Measurements from ENCODE around the gene ROS1.

Gene ROS1

DNA sequence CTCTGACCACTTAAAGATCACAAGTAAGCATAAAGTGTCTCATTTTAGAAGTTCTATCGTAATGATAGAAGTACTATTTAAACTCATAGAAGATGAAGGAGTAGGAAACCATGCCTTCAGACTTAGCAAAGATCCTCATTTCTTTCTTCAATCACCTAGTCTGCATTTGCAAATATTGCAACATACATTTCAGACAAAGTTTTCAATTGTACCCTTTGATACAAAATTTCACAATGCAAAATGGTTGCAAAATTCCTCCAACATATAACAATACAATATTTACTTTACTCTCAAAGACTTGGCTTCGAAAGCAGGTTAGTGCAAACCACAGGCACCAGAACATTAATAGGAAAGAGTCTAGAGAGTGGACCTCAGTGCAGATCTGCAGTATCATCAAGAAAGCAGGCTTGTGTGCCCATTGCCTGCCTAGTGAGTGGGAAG lies 16.1 kb upstream of the ROS1 start:
- no peak for DNase-seq (ENCODE audit: low read depth in 2 of 2)

DNA sequence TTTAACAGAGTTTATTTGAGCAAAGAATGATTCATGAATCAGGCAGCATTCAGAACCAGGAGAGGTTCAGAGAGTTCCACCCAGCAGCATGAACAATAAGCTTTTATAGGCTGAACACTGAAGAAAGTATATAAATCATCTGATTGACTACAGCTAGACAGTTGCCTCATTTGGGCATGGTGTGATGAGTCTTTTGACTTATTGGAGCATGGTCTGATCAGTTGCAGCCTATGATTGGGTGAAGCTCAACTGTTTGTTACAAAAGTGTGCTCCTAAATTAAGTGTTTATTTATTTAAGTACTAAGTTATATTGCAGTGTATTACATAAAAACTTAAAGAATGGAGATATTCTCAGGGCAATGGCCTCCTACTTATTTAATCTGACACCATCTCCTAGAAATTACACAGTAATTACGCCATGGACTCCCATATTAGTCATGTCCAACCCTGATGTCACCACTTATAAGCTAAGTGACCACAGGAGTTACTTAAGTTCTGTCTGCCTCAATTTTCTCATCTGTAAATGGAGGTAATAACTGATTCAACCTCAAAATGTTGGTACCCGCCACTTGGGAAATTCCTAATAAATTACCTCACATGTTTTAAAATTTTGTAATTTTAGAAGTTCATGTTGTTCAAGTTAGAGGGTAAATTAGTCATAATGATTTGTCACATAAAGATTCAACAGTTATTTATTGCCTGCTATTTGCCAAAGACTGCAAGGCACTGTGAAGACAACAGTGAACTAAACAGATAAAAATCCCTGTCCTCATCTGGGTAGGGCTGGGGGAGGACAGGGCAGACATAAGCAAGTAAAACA lies 15.2 kb upstream of the ROS1 start:
- no peak for DNase-seq (ENCODE audit: low read depth in 2 of 2)

DNA sequence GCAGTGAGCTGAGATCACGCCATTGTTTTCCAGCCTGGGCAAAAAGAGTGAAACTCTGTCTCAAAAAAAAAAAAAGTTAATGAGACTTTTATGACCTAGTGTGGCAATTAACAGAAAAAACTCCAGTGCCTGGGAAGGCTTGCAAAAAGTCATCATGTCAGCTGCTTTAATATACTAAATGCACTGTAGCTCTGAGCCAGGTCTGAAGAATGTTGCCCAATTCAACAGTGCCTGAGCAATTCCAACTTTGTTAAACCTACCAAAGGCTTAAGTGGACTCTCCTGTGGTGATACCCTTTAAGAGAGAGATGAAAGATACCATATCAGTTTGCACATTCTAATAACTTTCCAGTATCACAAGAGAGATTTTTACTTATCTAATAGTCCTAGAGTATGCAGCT lies 6.5 kb upstream of the ROS1 start:
- no peak for DNase-seq (ENCODE audit: low read depth in 2 of 2)

DNA sequence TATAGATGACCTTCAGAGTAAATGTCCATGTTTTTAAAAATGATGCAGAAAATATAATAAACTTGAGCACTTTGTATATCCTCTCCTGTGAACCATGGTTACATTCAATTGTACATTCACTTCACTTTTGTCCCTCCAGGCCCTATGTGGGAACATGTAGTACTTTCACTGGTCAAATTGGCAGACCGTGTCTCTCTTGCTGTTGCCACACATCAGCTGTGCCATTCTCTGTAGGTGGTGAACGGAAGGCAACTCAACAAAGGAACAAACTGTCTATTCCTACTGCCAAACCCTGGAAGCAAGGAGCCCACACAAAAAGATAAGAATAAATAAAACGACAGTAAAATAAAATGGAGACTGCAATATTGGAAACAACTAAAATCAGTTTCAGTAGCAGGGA lies 2.0 kb downstream of the ROS1 start:
- no peak for DNase-seq (ENCODE audit: low read depth in 2 of 2)

DNA sequence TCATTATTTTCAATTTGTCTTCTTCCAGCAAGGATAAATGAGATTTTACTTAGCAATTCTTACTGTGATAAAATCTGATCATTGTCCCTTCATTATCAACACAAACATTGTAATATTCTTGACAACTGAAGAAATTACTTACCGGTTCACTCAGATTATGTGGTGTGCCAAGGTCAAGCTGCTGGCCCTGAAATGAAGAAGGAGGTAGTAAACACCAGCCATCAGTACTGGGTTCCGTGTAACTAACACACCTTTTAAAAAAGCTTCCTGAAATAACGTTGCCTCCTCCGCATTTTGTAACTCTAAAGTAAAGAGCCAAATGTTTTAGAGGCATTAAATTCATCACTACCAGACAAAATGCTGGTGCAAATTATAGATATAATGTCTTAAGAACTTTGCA lies 7.4 kb downstream of the ROS1 start:
- DNase-seq (ENCODE audit: low read depth in 2 of 2): no peak

DNA sequence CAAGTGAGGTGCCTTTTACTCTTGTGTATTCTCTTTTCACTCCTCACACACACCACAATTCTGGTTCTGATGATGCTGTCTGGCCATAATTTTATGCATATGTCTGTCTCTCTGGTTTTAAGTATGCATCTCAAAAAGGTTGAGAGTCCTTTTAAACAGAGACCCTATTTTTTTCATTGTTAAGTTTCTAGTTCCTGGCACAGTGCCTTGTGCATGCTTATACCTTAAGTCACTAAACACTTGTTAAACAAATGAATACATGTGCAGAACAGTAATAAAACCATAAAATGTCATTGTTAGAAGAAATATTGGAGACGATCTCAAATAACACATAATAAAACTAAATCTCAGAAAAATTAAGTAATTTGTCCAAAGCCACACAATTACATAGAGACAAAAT lies 7.9 kb downstream of the ROS1 start:
- DNase-seq (ENCODE audit: low read depth in 2 of 2): no peak

DNA sequence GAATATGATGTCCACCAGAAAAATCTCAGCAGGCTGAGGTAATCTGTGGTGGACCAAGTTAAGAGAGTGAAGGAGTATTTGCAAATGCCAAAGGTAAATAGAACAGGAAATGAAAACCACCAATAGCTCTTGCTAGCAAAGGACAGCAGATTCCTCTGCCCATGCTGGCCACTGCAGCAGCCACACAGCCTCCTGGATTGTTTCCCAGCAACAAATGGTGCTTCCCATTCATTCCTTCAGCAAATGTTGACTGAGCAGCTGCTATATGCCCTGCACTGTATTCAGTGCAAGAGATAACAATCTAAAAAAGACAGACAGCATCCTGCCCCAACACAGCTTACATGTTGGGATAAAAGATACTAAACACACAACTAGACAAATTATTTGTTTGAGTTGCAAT lies 11.0 kb downstream of the ROS1 start:
- no peak for DNase-seq (ENCODE audit: low read depth in 2 of 2)

DNA sequence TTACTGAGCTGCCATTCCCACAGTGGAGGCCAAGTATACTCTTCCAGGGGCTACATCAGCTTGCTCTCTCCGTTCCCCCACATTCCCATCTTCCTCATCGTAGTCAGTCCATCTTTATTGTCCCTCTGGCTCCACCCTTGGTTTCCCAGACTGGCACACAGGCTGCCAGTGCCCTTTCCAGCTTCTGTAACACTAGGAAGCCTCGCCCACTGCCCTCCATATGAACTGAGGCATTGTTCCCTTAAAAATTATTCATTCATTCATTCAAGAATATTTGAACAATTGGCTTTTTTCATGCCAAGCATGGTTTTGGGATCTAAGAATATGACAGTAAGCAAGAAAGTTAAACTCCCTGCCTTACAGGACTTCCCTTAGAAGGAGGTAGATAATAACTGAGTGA lies 14.3 kb downstream of the ROS1 start:
- no peak for DNase-seq (ENCODE audit: low read depth in 2 of 2)

DNA sequence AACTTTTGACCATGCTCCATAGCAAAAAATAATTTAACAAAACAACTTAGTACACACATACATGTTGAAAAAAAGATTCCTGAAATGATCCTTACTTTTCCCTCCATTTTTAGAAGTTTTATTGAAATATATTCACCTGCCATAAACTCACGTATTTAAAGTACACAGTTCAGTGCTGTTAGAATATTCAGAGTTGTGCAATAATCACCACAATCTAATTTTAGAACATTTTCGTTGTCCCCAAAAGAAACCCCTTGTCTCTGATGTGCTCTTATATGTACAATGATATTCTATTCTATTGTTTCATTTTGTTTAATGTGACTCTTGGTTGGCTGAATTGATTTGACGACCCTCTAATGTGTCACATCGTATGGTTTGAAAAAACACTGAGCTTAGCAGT lies 15.9 kb downstream of the ROS1 start:
- DNase-seq (ENCODE audit: low read depth in 2 of 2): no peak

DNA sequence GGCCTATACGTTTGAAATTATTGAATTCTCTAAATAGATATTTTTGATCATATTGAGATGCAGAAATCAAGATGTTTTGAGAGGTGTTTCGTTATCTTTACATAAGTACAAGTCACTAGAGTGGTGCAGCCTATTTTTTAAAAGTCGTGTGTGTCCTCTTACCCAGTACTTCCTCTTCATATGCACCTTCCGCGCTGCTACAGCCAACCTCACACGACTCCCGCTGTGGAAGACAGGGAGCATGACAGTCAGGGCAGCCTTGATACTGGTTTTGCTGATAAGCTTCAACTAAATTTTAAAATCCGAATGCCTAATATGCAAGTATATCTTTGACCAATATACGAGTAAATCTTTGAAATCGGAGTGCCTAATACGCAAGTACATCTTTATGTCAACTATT lies 16.3 kb downstream of the ROS1 start:
- no peak for DNase-seq (ENCODE audit: low read depth in 2 of 2)

DNA sequence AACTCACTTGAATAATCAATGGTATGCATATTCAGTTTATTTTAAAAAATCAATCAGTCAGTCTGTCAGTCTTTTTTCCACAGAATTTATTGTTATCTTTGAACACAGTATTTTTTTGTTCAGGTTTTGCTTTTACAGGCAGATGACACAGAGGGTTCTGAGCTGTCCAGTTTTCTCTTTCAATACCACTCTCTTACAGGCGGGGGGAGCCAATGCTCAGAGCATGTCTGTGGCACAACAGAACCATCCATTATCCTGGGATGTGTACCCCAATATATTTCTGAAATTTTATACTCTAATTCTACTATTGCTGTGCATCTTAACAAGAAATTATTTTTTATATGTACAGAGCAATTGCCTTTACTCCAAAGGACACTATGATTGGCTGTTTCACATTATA lies 21.2 kb downstream of the ROS1 start:
- DNase-seq (ENCODE audit: low read depth in 2 of 2): no peak

DNA sequence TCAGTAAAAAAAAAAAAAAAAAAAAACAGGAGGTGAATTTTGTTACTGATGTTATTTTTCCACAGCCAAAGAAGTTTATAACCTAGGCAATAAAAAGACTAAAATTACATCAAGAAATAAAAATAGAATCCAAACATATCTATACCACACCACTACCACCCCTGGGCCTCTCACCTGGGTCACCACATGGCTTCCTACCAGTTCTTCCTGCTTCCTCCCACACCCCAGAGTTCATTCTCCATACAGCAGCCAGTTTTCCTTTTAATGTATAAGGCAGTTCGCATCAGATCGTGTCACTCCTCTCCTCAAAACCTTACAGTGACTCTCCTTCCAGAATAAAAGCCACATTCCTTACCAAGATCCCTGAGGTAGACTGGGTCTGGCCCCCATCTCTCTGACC lies 23.9 kb downstream of the ROS1 start:
- no peak for DNase-seq (ENCODE audit: low read depth in 2 of 2)

DNA sequence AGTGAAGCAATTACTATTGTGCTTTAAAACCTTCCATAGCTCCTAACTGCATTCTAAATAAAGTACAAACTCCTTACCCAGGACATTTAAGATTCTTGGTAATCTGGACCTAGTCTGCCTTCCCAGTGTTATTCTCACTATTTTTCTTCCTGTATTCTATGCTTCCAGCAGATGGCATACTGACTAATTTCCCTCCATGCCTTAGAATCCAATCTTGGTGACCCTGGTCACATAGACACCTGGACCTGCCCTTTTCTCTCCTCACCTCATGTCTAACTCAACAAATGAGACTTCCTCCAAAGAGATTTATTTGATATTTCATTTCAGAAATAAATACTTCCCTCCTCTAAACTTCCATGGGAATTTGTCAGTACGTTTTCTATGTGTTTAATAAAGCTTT lies 25.8 kb downstream of the ROS1 start:
- DNase-seq (ENCODE audit: low read depth in 2 of 2): no peak

DNA sequence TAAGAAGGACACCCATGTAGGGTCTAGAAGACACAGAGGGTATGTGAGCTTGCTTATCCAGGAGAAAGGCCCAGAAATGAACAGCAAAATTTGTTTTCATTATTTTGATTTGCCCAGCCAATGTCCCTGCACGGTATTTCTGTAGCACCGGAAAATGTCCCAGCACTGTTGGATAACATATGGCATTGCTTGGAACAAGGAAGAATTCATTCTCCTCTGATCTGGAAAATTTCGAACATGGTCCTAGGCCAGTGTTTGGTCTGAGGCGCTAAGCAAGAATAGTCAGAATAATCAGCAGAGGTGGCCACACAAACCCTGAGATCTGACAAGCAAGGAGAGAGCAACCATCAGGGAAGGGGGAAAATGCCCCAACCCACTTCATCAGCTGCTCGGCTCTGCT lies 26.6 kb downstream of the ROS1 start:
- no peak for DNase-seq (ENCODE audit: low read depth in 2 of 2)

DNA sequence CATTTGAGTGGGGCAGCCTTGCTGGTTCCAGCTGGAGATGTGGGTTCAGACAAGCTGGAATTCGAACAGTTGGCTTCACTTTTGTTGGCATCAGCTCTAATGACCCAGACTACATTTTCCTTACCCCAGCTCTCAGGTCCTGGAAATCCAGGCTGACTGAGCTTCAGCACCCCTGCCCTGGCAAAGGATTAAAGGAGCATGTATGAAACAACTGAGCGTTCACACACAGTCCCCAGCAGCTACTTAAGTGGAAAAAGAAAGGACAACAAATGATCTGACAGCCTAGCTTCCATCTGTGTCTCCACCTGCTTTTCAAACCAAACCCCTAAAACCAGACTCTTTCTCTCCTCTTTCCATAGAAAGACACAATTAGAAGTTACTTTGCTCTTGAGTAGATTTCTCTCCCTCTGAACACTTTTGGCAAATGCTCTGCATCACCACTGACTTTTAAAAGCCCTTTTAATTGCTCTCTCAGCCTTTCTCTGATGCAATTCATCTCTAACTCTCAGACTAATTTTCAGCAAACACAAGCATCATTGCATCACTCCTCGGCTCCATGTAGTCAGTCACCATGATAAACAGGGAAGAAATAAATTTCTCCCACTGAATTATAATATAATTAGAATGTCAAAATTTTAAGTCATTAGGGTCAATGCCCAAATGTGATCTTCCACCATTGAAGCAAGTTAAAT lies 28.1 kb downstream of the ROS1 start:
- DNase-seq (ENCODE audit: low read depth in 2 of 2): no peak

DNA sequence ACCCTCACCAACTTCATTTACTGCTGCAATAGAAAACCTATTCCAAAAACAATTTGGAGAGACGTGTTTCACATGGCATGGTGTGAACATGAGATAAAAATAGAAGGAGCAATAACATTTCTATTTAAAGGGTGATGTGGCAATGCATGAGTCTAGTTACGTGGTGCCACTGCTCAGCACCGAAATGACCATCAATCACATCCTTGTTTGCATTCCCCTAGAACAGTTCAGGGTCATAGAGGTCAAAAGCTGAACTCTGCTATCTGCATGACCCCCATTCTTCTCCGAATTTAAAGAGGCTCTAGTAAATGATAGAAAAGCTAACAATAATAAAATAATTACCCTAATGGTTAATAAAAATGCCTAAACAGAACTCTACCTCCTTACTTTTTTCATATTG lies 29.5 kb downstream of the ROS1 start:
- no peak for DNase-seq (ENCODE audit: low read depth in 2 of 2)

DNA sequence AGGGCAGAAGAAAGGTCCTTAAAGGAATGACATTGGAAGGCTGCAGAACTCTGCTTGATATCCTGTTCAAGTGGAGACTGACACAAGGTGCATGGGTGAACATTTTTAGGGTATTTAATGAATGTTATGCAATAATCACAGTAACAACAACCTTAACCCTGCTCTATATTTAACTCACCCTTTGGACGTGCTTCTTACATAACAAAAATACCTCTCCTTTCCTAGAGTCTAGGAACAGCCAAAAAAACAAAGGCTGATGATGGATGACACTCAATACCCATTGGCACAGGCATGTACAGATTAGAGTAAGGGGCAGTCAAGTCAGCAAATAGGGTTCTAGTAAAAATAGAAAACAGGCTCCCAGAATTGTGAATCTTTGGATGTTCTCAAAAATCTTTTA lies 30.6 kb downstream of the ROS1 start:
- DNase-seq (ENCODE audit: low read depth in 2 of 2): no peak

DNA sequence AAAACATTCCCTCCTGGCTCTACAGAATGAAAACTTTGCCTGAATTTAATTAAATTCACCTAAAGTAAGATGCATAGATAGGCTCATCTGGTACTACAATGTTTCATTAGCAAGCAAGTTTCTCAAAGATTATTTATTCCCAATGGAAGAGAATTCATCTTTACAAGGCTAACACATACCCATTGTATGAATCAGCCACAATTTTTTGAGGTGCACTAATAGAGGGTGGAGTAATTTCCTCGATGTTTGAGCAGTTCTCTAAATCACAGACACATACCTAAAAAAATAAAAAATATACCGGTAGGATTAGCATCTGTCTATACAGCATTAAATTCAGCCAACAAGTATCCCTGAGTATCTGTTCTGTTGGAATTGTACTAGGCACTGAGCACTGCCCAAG lies 32.7 kb downstream of the ROS1 start:
- no peak for DNase-seq (ENCODE audit: low read depth in 2 of 2)

DNA sequence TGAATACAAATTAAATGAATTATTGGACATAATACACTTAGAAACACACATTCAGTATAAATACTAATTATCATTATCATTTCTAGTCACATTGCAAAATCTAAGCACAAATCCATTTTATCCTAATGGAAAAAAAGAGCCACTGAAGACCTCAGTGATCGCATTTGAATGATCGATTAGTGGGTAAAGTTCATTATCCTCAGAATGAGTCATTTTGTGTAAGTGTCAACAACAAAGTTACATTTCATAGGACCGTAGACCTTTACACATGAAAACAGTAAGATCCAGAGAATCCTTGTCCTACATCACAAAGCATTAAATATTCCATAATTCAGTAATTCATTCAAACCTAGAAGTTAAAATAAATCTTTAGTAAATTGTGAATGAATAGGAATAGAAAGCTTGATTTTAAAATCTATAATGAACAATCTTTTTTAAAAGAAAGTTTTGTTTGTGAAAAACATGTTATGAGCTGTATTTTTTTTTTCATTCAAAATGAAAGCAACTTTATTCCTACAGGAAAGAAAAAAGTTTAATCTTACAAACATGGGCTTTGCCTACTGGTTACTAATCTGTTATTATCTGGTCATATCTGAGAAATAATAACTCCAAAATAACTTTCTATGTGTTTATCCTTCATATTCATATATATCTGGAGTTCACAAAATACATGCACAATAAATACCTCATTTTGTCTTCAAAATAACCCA lies 33.7 kb downstream of the ROS1 start:
- no peak for DNase-seq (ENCODE audit: low read depth in 2 of 2)

DNA sequence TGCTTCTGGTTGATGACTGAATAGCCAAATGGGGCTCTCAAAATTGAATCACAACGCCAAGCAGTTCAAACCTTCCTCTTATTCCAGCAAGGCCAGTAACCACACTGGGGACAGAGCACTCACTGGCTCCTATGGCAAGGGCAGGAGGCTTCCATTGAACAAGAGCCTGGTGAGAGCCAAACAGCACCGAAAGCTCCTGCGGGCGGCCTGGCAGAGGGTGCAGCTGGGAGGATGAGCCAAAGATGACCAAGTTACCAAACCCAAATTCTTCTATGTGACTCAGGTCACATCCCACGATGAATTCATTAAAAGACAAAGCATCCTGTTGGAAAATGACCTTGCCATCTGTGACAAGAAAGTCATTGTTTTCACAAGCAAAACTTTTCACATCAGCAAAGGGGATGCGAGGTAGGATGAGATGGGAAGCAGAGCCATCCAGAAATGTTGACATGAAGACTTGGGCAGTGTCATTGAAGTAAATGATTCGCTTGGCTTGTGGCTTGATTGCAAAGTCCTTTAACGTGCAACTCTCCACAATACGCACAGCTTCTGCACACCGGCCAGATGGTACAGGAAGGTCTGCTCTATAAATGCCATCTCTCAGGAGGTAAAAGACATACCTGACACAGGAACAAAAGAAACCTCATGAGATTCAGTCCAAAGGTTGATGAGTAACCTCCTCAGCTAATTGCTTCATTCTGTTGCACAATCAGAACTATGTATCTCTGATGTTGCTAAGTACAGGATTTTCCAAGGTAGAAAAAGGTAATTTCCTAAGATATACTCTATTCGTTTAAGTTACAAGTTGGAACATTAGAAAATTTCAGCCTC lies 36.3 kb downstream of the ROS1 start:
- DNase-seq (ENCODE audit: low read depth in 2 of 2): no peak

DNA sequence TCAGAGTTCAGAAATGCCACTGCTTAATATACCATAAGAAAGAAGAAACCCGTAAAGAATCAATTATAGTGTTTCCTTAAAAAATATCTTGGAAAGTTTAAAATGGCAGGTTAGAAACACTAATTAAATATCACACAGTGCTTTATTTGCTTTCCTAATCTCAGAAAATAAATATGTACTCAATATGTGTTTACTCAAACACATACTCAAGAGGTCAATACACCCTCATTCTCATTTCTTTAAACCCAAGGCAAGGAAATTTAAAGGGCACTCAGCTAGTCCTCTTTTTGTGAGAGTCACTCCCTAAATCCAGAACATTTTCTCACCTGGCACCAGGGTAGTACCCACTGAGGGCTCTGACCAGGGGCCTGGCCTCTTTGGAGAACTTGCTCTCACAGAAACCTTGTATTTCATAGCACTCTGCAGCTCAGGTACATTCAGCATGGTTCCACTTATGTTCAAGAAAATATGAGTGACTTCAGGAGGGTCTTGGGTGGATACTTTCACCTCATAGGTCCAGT lies 38.2 kb downstream of the ROS1 start:
- no peak for DNase-seq (ENCODE audit: low read depth in 2 of 2)

DNA sequence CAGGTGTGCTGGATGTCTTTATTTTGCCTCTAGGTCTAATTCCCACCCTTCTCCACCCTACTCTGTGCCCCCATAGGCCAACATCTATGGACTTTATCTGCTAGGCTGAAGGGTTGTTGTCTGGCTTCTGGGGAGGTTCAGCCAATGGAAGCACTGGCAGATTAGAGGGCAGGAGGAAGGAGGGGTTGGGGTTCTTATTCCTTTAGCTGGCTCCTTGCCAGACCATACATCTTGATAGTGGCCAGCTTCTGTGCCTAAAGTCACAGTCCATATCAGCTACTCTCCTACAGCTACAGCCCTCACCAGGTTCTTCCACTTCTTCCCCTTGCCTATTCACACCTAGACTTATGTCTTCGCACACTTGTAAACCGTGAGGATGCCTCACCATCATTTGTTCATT lies 41.1 kb downstream of the ROS1 start:
- no peak for DNase-seq (ENCODE audit: low read depth in 2 of 2)
